GM18526 (cell line): ENCODE results near the gene NFIC.

ENCODE experiments used
- POLR2A ChIP-seq: IDR thresholded peaks from 3 replicates; pipeline ENCODE4 v1.6.1; 2011; ENCODE audit not compliant: insufficient read length; ENCODE audit errors: extremely low read depth

The NFIC gene

DNA sequence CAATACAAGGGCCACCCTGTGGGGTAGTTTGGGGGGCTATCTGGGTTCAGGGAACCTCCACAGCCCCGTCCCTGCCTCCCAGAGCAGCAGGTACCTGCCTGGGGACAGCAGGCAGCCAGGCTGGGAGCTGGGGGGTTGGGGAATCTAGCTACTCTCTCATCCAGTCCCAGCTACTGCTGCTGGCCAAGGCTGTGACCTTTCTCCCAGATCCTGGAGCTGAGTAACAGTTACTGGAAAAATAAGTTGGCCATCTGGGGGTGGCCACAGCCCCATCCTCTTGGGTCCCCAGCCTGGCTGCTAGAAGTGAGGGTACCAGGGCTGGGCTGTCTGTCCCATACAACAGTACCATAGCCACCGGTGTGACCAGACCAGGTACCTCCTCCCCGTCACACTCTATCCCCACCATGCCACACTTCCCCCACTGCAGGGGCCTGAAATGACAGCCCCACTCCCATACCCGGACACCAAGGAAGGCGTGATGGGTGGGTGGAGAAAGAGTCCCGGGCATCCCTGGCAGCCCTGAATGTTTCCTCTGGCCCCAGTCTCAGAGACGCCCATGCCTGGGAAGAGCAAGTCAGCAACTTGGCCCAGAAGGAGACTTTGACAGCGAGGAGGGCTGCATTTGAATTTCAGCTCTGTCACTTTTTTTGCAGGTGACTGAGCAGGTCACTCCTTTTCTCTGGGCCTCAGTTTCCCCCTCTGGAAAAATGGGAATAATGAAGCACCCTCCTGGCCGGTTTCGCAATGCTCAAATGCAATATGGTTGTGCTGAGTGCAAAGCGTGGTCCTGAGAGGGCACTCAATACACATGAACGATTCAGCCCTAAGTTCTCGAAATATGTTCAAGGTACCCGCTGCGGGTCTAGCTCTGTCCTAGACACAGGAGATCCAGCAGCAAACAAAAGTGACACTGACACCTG lies 30.7 kb upstream of the NFIC start:
- TF ChIP-seq POLR2A: no peak

DNA sequence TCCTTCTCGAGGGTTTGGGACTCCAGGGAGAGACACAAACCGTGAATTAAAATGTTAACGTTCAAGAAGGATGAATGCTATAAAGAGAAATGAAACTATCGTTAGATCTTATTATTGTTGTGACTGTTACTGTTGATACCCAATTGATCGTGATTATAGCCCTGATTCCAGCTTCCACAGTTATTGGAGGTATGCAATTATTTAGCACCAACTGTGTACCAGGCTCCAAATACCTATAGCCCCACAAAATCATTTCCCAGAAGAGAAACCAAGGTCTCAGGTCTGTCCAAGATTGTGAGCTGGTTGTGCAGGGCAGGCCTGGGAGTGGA lies 30.1 kb upstream of the NFIC start:
- no peak for TF ChIP-seq POLR2A

DNA sequence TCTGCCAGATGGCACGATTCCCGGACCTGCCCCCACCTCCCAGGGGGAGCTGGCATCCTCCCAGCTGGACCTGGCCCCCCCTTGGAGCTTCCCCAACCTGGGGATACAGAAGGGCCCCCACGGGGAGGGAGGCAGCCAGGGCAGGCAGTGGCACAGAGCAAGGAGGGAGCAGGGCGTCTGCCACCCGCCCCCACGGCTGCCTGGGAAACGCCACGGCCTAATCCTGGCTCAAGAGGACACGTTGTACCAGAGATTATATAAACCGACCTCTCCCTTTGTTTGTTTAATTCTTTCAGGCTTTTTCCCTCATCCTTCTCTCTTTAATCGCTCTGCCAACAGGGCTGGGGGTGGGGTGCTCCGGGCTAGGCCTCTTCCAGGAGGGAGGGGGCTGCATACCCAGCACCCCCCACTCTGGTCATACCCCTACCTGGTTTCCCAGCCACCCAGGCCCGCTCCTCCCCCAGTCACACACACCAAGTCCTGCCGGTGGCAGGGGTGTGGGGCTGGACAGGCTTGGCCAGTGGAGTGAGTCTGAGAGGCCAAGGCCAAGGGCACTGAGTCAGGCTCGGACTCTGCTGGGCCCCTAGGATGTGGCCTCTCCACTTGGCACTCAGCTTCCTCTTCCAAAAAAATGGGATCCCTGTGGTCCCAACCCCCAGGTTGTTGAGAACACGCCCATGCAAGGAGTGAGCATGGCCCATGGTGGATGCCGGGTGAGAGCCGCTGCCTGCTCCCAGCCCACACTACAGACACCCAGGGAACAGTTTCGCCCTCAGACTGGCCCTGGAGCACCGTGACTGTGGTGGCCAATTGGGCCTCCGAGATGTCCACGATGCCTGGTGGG lies 29.5 kb upstream of the NFIC start:
- no peak for TF ChIP-seq POLR2A

DNA sequence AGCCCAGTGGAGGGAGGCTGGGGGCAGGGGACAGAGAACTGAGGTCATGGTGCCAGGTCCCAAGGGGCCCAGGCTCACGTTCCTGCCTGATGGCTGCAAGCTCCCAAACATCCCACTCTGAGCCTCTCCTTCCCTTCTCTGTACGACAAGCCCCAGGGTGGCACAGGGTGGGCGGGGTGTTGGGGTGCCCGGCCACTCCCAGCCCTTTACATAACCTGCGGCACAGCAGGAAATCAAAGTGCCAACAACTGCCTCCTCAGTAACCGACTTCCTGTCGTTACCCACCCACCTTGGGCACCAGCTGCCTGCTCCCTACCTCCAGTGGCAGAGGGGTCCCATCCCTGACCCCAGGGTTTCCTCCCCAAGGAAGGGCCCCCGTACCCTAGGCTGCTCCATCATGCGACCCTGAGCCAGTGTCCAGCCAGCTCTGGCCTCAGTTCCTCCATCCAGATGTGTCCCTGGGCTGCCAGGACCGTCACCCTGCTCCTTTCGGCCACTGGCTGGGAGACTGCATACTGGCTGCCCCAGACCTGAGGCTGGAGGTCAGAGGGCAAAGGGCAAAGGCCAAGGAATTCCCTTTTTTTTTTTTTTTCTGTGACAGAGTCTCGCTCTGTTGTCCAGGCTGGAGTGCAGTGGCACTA lies 27.7 kb upstream of the NFIC start:
- TF ChIP-seq POLR2A: no peak

DNA sequence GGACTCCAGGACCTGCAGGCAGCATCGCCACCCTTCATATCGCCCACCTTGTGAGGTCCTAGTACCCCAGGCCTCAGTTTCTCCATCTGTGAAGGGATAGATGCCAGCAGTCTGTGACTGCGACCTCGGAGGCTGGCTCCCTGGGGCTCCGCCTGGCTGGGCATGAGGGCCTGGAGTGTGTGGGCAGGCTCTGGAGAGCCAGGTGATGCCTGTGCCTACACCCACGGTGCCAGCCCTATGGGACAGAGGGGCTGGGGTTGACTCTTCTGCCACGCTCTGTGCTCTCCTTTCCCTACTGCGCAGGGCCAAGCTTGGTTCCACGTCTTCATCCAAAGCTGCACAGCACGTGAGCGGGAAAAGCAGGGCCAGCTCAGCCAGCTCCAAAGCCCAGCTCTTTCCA lies 26.0 kb upstream of the NFIC start:
- TF ChIP-seq POLR2A: no peak

DNA sequence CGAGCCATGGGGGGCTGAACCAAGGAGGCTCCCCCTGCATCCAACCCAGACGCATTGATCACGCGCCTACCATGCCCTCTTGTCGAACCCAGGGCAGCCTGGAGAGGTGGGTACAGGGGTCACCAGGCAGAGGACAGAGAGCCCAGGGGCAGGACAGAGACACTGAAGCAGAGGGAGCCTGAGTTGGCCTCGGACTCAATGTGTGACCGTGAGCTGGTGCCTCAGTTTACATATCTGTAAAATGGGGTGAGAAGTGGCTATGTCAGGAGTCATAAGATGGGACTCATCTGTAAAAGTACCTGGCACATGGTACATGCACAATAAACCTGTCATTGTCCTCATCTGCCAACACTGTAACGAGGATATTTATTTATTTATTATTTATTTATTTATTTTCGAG lies 24.1 kb upstream of the NFIC start:
- TF ChIP-seq POLR2A: no peak

DNA sequence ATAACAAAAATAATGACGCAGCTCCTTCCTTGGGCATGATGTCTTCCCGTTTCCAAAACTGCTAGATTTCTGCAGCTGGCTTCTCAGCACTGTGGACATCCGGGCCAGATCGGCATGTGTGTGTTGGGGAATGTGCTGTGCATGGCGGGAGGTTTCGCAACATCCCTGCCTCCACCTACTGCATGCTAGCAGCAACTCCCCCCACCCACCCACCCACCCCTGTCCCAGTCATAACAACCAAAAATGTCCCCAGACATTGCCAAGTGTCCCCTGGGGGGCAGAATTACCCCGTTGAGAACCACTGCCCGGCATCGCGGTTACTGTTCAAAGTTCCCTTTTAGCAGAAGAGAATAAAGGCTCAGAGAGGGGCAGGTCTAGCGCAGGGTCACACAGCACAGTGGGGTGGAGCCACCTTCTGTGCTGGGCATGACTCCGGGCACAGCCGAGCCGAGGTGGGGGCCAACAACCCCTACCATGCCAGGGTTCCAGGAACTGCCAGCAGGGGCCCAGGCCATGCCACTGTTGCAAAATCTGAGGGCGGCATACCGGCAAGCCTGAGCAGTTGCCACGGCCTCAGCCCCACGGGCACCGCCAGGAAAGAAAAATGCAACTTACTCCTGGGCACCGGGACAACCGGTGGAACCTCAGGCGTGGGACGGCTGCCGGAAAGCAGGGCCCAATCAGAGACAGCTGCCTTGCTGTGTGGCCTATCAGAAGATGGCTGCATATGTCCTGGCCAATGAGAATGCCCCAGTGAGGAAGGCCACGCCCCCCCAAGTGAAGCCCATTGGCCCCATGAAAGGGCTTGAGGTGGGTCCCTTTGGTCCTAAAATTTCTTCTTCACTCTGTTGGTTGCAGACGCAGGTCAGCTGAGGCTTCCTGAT lies 22.5 kb upstream of the NFIC start:
- no peak for TF ChIP-seq POLR2A

DNA sequence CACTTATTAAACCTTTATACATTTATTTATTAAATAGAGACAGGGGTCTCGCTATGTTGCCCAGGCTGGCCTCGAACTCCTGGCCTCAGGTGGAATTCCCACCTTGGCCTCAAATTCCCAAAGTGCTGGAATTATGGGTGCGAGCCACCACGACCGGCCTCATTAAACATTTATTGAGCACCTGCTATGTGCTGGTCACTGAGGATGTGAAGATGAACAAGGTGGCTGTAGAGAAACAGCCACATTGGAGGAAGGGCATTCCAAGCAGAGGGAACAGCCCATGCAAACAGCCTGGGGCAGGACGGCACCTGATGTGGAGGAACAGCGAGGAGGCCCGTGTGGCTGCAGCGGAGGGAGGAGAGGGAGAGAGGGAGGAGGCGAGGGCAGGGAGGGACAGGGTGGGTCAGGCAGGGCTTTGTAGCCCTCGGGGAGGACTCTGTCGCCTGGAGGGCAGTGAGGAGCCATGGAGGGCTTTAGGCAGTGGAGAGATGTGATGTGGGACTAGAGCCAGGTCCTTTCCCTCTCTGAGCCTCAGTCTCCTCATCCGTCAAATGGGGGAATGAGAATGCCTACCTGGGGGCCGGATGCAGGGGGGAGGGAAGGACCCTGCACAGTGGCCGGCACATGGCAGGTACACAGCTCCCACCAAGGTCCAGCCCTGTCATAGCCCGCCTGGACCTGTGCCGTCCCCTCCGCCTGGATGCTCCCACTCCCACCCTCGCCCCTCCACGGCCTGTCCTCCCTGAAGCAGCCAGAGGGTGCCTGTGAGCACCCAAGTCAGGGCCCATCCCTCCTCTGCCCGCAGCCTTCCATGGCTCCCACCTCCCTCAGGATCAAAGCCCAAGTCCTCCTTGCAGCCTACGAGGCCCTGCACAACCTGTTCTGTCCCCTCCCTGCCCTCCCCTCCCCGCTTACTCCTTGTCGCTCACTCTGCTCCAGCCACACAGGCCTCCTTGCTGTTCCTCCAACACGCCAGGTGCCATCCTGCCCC lies 21.5 kb upstream of the NFIC start:
- TF ChIP-seq POLR2A: no peak

DNA sequence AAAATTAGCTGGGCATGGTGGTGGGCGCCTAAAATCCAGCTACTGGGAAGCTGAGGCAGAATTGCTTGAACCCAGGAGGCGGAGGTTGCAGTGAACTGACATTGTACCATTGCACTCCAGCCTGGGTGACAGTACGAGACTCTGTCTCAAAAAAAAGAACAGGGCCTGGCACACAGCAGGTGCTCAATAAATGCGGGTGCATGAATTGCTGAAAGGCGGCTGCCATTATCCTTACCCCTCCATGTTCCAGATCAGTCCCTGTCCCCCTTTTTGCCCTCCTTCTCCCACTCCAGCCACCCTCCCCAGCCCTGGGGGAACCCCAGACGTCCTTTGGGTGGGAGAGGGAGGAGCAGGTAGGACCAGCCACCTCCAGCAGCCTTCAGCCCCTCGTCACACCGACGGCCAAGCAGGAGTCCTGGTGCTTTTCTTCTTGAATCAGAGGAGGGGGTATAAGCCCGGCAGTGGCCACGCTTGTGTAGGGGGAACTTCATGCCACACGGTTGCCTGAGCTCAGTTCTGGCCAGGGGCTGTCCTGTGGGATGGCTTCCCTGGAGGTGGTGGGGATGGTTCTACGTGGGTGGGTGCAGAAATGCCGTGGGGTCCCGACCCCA lies 20.4 kb upstream of the NFIC start:
- TF ChIP-seq POLR2A: no peak

DNA sequence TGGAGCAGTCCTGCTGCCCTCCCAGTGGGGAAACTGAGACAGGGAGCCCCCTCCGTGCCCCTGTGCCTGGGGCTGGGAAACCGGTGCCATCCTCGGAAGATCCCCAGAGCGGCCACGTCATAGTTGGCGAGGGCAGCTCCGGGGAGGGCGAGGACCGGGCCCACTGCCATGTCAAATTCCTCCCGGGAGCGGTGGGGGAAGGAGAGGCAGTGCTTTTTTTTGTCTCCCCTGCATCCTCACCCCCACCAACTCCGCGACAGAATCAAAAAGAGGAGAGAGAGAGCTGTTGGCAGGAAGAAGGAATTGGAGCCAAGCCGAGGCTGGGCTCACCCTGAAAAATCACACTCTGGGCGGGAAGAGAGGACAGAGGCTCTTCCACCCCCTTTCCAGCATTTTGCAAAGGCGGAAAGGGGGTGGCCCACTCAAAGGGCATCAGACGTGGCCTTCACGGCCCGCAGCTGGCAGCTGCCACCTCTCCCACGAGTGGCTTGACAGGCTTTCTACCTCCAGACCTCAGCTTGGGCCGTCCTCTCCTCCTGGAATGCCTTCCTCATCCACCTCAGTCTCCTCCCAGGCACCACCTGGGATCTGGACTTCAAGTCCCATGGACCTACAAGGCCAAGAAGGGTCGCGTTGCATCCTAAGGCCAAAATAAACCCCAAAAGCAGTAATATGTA lies 19.6 kb upstream of the NFIC start:
- TF ChIP-seq POLR2A: no peak

DNA sequence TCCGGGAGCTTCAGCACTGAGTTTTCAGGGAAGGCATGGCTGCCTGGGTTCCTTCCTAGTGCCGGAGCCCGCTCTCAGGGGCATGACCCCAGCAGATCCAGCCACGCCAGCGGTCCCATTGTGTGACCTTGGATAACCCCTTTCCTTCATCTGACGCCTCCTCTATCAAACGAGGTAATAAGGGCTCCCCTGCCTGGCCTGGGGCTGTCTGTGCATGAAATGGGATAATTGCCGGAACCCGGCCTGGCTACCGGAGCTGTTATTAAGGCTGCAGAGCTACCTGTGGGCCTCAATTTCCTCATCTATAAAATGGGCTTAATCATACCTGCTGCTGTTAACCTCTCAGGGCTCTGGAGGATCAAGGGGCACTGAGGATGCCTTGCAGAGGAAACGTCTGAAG lies 18.3 kb upstream of the NFIC start:
- no peak for TF ChIP-seq POLR2A

DNA sequence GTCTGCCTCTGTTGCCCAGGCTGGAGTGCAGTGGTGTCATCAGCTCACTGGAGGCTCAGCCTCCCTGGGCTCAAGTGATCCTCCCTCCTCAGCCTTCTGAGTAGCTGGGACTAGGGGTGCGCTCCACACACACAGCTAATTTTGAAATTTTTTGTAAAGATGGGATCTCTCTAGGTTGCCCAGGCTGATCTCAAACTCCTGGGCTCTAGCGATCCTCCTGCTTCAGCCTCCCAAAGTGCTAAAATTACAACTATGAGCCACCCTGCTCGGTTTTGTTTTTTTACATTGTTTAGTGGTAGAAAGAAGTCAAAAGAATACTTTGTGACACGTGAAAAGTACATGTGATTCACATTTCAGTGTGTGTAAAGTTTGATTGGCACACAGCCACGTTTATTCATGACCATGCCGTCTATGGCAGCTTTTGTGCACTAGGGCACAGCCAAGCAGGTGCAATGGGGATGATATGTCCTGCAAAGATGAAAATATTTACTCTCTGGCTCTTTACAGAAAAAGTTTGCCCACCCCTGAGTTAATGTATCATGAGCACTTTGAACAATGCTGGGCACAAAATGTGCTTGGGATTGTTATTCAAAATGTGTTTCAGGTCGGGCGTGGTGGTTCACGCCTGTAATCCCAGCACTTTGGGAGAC lies 16.2 kb upstream of the NFIC start:
- TF ChIP-seq POLR2A: no peak

DNA sequence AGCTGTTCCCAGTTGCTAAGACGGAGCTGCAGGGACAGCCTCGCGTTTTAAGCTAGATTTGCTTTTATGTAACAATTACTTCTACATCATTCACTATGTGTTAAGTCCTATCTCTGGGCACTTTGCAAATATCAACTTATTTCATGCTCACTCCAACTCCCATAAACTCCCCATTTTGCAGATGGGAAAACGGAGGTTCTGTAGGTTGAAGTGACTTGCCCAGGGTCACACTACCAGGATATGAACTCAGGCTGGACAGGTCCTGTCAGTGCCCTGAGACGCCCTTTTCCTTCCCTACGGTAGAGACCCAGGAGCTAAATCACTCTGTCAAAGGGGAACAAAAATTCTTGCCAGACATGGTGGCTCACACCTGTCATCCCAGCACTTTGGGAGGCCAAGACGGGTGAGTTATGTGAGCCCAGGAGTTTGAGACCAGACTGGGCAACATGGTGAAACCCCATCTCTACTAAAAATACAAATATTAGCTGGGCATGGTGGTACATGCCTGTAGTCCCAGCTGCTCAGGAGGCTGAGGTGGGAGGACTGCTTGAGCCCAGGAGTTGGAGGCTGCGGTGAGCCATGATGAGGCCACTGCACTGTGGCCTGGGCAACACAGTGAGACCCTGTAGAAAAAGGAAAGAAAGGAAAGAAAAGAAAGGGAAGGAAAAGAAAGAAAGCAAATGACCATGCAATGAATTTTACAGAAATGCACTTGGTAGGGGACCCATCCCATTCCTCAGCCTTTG lies 14.5 kb upstream of the NFIC start:
- no peak for TF ChIP-seq POLR2A
